OCI-LY3 (cell line): Measurements from ENCODE around the gene GINS2.

Experiments
- EZH2phosphoT487 ChIP-seq: fragments of 200-600 bp; shearing (Covaris generic); IDR thresholded peaks from 2 replicates; pipeline ENCODE4 v1.6.1; 2018; ENCODE audit warnings: antibody characterized with exemption, mixed run types, low read depth
- TF ChIP-seq, protein P1 (sequence below): fragments of 200-600, 300-600 bp; sonication (generic); IDR thresholded peaks from 2 replicates; pipeline ENCODE4 v1.5.1; 2014; ENCODE audit warnings: antibody characterized with exemption, low read length, low read depth

DNA sequence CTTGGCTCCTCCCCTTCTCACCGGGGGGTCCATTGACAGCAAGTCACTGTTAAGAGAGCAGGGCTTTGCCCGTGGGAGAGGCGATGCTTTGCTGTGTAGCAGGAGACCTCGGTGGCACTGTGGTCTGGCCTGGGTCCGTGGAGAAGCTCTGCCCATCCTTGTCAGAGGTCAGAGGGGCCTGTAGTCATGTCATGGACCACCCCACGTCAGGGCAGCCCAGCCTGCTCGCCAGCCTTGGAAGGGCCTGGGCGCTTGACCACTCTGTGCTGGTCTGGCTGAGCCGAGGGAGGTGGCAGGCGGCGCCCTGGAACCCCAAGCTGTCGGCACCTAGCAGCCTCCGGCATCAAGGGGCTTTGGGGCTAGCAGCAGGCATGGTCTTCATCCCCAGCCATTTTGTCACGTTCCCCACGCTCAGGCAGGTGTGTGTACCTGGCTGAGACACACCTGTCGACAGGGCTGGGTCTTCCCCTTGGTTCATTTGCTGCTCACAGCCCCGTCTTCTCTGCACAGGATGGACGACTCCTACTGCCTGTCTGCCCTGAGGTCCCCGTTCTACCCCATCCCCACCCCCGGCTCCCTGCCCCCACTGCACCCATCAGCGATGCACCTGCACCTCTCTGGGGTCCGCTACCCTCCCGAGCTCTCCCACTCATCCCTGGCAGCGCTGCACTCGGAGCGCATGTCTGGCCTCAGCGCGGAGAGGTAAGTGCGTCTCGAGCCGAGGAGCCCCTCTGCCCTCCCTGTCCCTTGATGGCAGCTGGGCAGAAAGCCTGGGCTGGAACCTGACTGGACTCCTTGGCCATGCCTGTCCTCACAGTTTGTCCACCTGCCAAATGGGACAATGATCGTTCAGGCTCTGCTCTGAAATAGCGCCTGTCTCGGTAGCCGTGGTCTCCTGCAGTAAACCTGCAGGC, 33.3 kb downstream of the GINS2 start:
- TF ChIP-seq, protein P1, sequence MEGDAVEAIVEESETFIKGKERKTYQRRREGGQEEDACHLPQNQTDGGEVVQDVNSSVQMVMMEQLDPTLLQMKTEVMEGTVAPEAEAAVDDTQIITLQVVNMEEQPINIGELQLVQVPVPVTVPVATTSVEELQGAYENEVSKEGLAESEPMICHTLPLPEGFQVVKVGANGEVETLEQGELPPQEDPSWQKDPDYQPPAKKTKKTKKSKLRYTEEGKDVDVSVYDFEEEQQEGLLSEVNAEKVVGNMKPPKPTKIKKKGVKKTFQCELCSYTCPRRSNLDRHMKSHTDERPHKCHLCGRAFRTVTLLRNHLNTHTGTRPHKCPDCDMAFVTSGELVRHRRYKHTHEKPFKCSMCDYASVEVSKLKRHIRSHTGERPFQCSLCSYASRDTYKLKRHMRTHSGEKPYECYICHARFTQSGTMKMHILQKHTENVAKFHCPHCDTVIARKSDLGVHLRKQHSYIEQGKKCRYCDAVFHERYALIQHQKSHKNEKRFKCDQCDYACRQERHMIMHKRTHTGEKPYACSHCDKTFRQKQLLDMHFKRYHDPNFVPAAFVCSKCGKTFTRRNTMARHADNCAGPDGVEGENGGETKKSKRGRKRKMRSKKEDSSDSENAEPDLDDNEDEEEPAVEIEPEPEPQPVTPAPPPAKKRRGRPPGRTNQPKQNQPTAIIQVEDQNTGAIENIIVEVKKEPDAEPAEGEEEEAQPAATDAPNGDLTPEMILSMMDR, result no peak
- TF ChIP-seq EZH2phosphoT487, result no peak
